ENCODE data around the gene C22orf23.

Gene C22orf23

DNA sequence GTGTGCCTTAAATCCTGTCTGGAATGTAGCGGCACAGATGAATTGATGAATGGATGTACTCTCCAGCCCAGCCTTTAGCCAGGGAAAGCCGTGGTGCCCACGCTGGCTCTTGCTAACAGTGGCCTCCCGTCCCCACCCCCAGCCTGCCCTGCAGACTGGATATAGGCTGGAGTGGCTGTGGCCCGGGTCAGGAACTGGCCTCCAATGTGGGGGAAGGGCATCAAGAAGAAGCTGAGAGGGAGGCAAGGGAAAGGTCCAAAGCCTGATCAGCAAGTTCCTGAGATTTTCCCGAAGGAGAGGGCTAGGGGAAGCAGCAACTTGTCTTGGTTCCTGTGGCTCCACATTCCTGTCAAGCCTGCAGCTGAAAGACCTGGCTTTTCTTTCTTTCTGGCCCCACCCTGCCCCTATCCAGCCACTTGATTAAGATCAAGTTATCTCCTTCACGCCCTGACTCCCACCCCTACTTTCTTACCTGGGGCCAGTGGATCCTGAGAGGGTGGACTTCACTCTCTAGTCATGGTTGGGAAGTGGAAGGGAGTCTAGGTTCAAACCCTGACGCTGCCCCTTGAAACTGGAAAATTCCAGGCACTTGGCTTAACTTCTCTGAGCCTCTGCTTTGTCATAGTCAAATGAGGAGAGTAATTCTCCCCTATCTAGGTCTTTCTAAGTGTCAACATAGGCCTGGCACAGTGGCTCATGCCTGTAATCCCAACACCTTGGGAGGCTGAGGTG is 58.3 kb downstream of the C22orf23 start:
- DNase-seq: no peak

DNA sequence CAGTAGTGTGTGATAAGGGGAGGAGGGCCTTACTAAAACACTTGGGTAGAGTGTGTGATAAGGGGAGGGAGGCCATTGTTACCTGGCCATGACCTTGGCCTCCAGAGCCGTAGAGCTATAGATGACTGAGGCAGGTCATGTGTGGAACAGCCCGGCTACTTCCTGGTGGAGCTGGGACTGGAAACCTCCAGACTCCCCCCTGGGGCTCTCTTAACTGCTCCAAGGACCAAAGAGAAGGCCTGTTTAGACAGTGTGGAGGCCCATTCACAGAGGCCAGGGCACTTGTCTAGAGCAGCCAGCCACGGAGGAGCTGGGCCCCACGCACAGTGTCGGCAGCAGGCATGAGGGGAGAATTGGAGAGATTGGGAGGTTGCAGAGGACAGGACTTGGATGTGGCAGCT is 59.8 kb downstream of the C22orf23 start:
- DNase-seq: no peak

Data from suppressor macrophage treated with lipopolysaccharide for 4 hours (primary cell).